Astrocyte (in vitro differentiated cells and primary cell): ENCODE measurements around the gene TCF19. TPM values are rescaled to one million over a fixed set of nuclear protein-coding genes. Genes with fewer than 3 reads are reported as not detected.
"Not testable (repeated sequence)": the region's sequence is repeated elsewhere in the genome, so short reads cannot be mapped to it uniquely, and the experiment has no call there.

Experiments
- DNase-seq: peaks from one replicate; pipeline ENCODE4 v3.0.0-alpha.2; 2010; ENCODE audit warnings: low read depth
- FAIRE-seq: peaks from 2 replicates; lab custom pipeline; 2011; peaks lifted over from hg19 to GRCh38; lab: Jason Lieb, UNC
- H2AFZ ChIP-seq: 2 replicates; pipeline ENCODE4 v1.6.0; 2012; ENCODE audit warnings: low read depth, low read length, inconsistent platforms
- H3K27ac ChIP-seq: 2 replicates; pipeline ENCODE4 v1.5.1; 2011; ENCODE audit warnings: low read depth, low read length, inconsistent platforms
- H3K27me3 ChIP-seq: 2 replicates; pipeline ENCODE4 v1.6.0; 2011; ENCODE audit warnings: low read length, inconsistent platforms; ENCODE audit not compliant: insufficient read depth
- H3K36me3 ChIP-seq: 2 replicates; pipeline ENCODE4 v1.5.1; 2011; ENCODE audit warnings: low read length, inconsistent platforms; ENCODE audit not compliant: insufficient read depth
- H3K4me1 ChIP-seq: 2 replicates; pipeline ENCODE4 v1.5.1; 2011; ENCODE audit warnings: low read length, inconsistent platforms; ENCODE audit not compliant: insufficient read depth
- H3K4me2 ChIP-seq: 2 replicates; pipeline ENCODE4 v1.6.0; 2012; ENCODE audit warnings: low read length, inconsistent platforms
- H3K4me3 ChIP-seq: 2 replicates; pipeline ENCODE4 v1.5.1; 2011; ENCODE audit warnings: low read depth, mild to moderate bottlenecking, low read length, inconsistent platforms; ENCODE audit not compliant: insufficient read depth
- H3K79me2 ChIP-seq: 2 replicates; pipeline ENCODE4 v1.6.0; 2012; ENCODE audit warnings: mild to moderate bottlenecking, low read length, inconsistent platforms; ENCODE audit not compliant: insufficient read depth
- H3K9ac ChIP-seq: 2 replicates; pipeline ENCODE4 v1.6.0; 2012; ENCODE audit warnings: mild to moderate bottlenecking, low read length, inconsistent platforms
- H3K9me3 ChIP-seq: 2 replicates; pipeline ENCODE4 v1.5.1; 2012; ENCODE audit warnings: low read depth, mild to moderate bottlenecking, low read length, inconsistent platforms; ENCODE audit not compliant: insufficient read depth
- H4K20me1 ChIP-seq: 2 replicates; pipeline ENCODE4 v1.6.0; 2012; ENCODE audit warnings: low read length, inconsistent platforms; ENCODE audit not compliant: insufficient read depth
- H3K27ac Mint-ChIP-seq: one replicate; pipeline ENCODE4 v1.8.0; 2021; ENCODE audit warnings: mild to moderate bottlenecking, mixed read lengths; ENCODE audit not compliant: unreplicated experiment
- H3K27me3 Mint-ChIP-seq: one replicate; pipeline ENCODE4 v1.8.0; 2021; ENCODE audit warnings: low read depth, mixed read lengths; ENCODE audit not compliant: unreplicated experiment
- H3K36me3 Mint-ChIP-seq: one replicate; pipeline ENCODE4 v1.8.0; 2021; ENCODE audit warnings: low read depth, mixed read lengths; ENCODE audit not compliant: unreplicated experiment
- H3K4me1 Mint-ChIP-seq: one replicate; pipeline ENCODE4 v1.8.0; 2021; ENCODE audit warnings: low read depth, mixed read lengths; ENCODE audit not compliant: unreplicated experiment
- H3K4me3 Mint-ChIP-seq: one replicate; pipeline ENCODE4 v1.8.0; 2021; ENCODE audit warnings: mild to moderate bottlenecking, moderate library complexity, mixed read lengths; ENCODE audit not compliant: unreplicated experiment
- H3K9me3 Mint-ChIP-seq: one replicate; pipeline ENCODE4 v1.8.0; 2021; ENCODE audit warnings: mild to moderate bottlenecking, mixed read lengths; ENCODE audit not compliant: unreplicated experiment
- EZH2 ChIP-seq: IDR thresholded peaks from 2 replicates; pipeline ENCODE4 v1.6.1; 2012; ENCODE audit warnings: mild to moderate bottlenecking, low read length, inconsistent platforms; ENCODE audit not compliant: insufficient read depth
- total RNA-seq: library from RNA; stranded (reverse); gene quantifications from 2 replicates; pipeline ENCODE4 v1.2.1, GENCODE V29; 2021
- TF ChIP-seq, protein P1 (sequence below): IDR thresholded peaks from 2 replicates; pipeline ENCODE4 v1.5.1; 2011; ENCODE audit warnings: low read depth, mild to moderate bottlenecking, inconsistent platforms, low read length, moderate library complexity; ENCODE audit not compliant: insufficient read depth

The TCF19 gene
- total RNA-seq, 1 donor from 2014 or later = 2.5 TPM

- no peak overlapping the region for H3K4me3 ChIP-seq
- no peak overlapping the region for H3K9ac ChIP-seq
- no peak overlapping the region for H2AFZ ChIP-seq
- H3K4me2 ChIP-seq = no peak overlapping the region
- H3K9me3 ChIP-seq = no peaks in the 10 kb centered on the region
- H3K4me3 Mint-ChIP-seq = no peak overlapping the region
- TF ChIP-seq, protein P1, sequence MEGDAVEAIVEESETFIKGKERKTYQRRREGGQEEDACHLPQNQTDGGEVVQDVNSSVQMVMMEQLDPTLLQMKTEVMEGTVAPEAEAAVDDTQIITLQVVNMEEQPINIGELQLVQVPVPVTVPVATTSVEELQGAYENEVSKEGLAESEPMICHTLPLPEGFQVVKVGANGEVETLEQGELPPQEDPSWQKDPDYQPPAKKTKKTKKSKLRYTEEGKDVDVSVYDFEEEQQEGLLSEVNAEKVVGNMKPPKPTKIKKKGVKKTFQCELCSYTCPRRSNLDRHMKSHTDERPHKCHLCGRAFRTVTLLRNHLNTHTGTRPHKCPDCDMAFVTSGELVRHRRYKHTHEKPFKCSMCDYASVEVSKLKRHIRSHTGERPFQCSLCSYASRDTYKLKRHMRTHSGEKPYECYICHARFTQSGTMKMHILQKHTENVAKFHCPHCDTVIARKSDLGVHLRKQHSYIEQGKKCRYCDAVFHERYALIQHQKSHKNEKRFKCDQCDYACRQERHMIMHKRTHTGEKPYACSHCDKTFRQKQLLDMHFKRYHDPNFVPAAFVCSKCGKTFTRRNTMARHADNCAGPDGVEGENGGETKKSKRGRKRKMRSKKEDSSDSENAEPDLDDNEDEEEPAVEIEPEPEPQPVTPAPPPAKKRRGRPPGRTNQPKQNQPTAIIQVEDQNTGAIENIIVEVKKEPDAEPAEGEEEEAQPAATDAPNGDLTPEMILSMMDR = no peak
- H4K20me1 ChIP-seq = no peaks in the 10 kb centered on the region
- H3K27me3 Mint-ChIP-seq = peaks cover 25% of the 10 kb centered on the region
- H3K36me3 Mint-ChIP-seq = peaks cover 3% of the 10 kb centered on the region
- FAIRE-seq = no peak
- H3K79me2 ChIP-seq = no peaks in the 10 kb centered on the region
- no peaks in the 10 kb centered on the region for H3K27me3 ChIP-seq
- no peaks in the 10 kb centered on the region for H3K4me1 Mint-ChIP-seq
- H3K9me3 Mint-ChIP-seq = no peaks in the 10 kb centered on the region
- H3K27ac Mint-ChIP-seq = no peak overlapping the region
- H3K4me1 ChIP-seq = no peaks in the 10 kb centered on the region
- DNase-seq = no peak
- H3K36me3 ChIP-seq = no peaks in the 10 kb centered on the region
- no peak overlapping the region for H3K27ac ChIP-seq
Observed at GRCh38 chr6:31165986-31166385, 7.6 kb downstream of the TCF19 start.

DNA sequence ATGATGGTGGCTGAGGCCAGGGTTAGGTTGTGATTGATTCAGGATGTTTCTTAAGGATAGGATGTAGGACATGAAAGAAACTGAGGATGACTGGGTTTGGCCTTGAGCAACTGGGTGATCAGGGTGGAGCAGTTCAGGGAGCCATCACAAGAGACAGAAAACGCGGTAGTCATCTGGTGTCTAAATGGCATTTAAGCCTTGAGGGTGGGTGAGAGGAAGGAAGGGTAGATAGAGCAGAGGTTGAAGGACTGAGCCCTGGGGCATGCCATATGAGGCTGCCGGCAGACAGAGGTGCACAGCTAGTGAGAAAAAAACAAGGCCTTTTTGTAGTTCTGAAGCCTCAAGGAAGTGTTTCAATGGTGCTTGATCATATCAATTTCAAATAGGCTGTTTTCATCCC lies 10.2 kb downstream of the TCF19 start:
- Histone ChIP-seq H2AFZ (no peak overlapping the region), H4K20me1 (no peaks in the 10 kb centered on the region), H3K9me3 (no peaks in the 10 kb centered on the region), H3K27ac (no peak overlapping the region), H3K79me2 (no peaks in the 10 kb centered on the region), H3K36me3 (no peaks in the 10 kb centered on the region), H3K9ac (no peak overlapping the region), H3K4me1 (no peaks in the 10 kb centered on the region), H3K4me2 (no peak overlapping the region), H3K27me3 (no peaks in the 10 kb centered on the region), H3K4me3 (no peak overlapping the region)
- H3K4me1 Mint-ChIP-seq = peaks cover 5% of the 10 kb centered on the region
- H3K27ac Mint-ChIP-seq = peak overlapping the region; percentile 58
- TF ChIP-seq, protein P1 = no peak
- no peak for TF ChIP-seq EZH2
- H3K36me3 Mint-ChIP-seq = peaks cover 5% of the 10 kb centered on the region
- H3K27me3 Mint-ChIP-seq = peaks cover 27% of the 10 kb centered on the region
- DNase-seq = no peak
- H3K4me3 Mint-ChIP-seq = no peak overlapping the region
- no peak for FAIRE-seq
- H3K9me3 Mint-ChIP-seq = no peaks in the 10 kb centered on the region

GRCh38 chr6:31169123-31169857 lies 10.9 kb downstream of the TCF19 start:
- Mint-ChIP-seq H3K4me1 (peaks cover 8% of the 10 kb centered on the region), H3K4me3 (no peak overlapping the region), H3K27me3 (peaks cover 26% of the 10 kb centered on the region), H3K9me3 (no peaks in the 10 kb centered on the region), H3K27ac (no peak overlapping the region), H3K36me3 (peaks cover 2% of the 10 kb centered on the region)
- Histone ChIP-seq H3K79me2 (no peaks in the 10 kb centered on the region), H3K4me3 (no peak overlapping the region), H3K27me3 (no peaks in the 10 kb centered on the region), H3K36me3 (no peaks in the 10 kb centered on the region), H3K4me2 (no peak overlapping the region), H3K9me3 (no peaks in the 10 kb centered on the region), H4K20me1 (no peaks in the 10 kb centered on the region), H3K27ac (no peak overlapping the region), H2AFZ (no peak overlapping the region), H3K9ac (no peak overlapping the region), H3K4me1 (no peaks in the 10 kb centered on the region)
- FAIRE-seq (no peak), DNase-seq (no peak)
- TF ChIP-seq, protein P1 = no peak
- TF ChIP-seq EZH2 = no peak

DNA sequence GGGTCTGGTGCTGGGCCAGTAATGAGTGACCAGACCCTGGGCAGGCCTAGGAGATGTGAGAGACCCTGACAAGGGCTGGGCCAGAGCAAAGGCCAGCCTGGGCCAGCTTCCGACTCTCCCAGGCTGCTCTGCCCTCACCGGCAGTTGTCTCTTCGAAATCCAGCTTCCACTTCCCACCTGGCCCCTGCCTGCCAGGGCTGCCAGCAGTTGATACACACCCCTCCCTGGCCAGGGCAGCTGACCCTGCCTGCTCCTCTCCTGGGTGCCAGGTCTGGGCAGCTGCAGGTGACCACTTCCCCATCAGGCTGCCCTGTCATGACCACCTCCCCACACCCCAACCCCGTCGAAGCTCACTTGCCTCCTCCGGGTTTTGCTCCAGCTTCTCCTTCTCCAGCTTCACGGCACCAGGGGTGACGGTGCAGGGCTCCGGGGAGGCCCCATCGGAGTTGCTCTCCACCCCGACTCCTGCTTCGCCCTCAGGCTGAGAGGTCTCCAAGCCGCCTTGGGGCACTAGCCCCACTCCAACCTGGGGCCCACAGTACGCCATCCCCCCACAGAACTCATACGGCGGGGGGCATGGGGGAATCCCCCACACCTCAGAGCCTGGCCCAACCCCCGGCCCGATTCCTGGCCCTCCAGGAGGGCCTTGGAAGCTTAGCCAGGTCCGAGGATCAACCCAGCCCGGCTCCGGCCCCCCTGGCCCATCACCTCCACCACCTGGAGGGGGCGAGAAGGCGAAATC lies 11.6 kb downstream of the TCF19 start:
- not testable (repeated sequence) for H3K4me3 Mint-ChIP-seq, H3K4me1 ChIP-seq, H3K9me3 Mint-ChIP-seq, H3K79me2 ChIP-seq, H3K4me2 ChIP-seq, H3K9ac ChIP-seq, H3K27me3 ChIP-seq, DNase-seq, H2AFZ ChIP-seq, H3K27ac ChIP-seq, H4K20me1 ChIP-seq, H3K9me3 ChIP-seq, H3K36me3 Mint-ChIP-seq, H3K36me3 ChIP-seq, FAIRE-seq, H3K27ac Mint-ChIP-seq, H3K4me1 Mint-ChIP-seq, H3K4me3 ChIP-seq
- peaks cover 26% of the 10 kb centered on the region for H3K27me3 Mint-ChIP-seq
